Fibroblast of the aortic adventitia (primary cell): ENCODE measurements around the gene STARD3. TPM values are rescaled to one million over a fixed set of nuclear protein-coding genes. Genes with fewer than 3 reads are reported as not detected.

Experiments used
- DNase-seq: peaks from one replicate; pipeline ENCODE4 v3.0.0-alpha.2; 2010; ENCODE audit warnings: low read depth
- H3K4me3 ChIP-seq: 2 replicates; pipeline ENCODE4 v1.5.1; 2011; ENCODE audit warnings: low read depth, mild to moderate bottlenecking, control low read depth, low read length, moderate library complexity
- total RNA-seq: library from RNA; depleted of rRNA; stranded (reverse); fragments of >200 nt; gene quantifications from 2 replicates; pipeline ENCODE4 v1.2.3, GENCODE V29; 2012; ENCODE audit warnings: low replicate concordance
- TF ChIP-seq, protein P1 (sequence below): IDR thresholded peaks from 2 replicates; pipeline ENCODE4 v1.5.1; 2011; ENCODE audit warnings: mild to moderate bottlenecking, low read length, control low read depth, inconsistent platforms; ENCODE audit not compliant: insufficient read depth

STARD3 gene
- total RNA-seq, 1 donor, result 20.8 TPM

- TF ChIP-seq, protein P1, sequence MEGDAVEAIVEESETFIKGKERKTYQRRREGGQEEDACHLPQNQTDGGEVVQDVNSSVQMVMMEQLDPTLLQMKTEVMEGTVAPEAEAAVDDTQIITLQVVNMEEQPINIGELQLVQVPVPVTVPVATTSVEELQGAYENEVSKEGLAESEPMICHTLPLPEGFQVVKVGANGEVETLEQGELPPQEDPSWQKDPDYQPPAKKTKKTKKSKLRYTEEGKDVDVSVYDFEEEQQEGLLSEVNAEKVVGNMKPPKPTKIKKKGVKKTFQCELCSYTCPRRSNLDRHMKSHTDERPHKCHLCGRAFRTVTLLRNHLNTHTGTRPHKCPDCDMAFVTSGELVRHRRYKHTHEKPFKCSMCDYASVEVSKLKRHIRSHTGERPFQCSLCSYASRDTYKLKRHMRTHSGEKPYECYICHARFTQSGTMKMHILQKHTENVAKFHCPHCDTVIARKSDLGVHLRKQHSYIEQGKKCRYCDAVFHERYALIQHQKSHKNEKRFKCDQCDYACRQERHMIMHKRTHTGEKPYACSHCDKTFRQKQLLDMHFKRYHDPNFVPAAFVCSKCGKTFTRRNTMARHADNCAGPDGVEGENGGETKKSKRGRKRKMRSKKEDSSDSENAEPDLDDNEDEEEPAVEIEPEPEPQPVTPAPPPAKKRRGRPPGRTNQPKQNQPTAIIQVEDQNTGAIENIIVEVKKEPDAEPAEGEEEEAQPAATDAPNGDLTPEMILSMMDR, result no peak
- DNase-seq, result no peak
- H3K4me3 ChIP-seq, result no peak overlapping the region
Observed at GRCh38 chr17:39639566-39640458, 2.9 kb downstream of the STARD3 start.

- TF ChIP-seq, protein P1, result no peak
- H3K4me3 ChIP-seq, result no peak overlapping the region
- no peak for DNase-seq
Observed at GRCh38 chr17:39640591-39641031, 3.7 kb downstream of the STARD3 start.

DNA sequence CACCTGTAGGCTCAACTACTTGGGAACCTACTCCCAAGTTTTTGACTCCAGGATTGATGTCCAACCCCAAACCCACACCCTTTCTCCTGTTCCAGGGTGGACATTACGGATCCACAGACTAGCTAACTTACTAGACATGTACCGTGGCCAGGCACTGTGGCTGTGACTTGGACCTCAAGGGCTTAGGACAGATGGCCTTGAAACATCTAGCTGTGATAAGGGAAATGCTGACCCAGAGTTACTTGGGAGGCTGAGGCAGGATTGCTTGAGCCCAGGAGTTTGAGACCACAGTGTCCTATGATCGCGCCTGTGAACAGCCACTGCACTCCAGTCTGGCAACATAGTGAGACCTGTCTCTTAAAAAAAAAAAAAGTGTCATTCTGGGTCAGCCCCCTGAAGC, 4.2 kb downstream of the STARD3 start:
- no peak overlapping the region for H3K4me3 ChIP-seq
- DNase-seq, result no peak
- TF ChIP-seq, protein P1, result no peak

DNA sequence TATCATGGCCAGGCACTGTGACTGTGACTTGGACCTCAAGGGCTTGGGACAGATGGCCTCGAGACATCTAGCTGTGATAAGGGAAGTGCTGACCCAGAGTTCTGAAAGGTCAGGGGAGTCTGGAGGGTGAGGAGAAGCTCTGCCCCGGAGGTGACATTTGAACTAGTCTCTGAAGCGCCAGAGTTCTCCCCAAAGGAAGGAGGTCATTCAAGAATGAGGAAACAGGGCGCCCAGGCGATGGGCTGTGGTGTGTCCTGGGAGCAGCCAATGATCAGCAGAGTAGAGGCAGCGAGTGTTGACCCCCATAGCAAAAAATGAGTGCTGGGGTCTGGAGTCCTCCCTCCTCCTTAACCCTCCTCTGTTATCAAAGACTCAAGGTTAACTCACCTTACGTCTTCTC, 4.9 kb downstream of the STARD3 start:
- TF ChIP-seq, protein P1, result no peak
- DNase-seq, result no peak
- H3K4me3 ChIP-seq, result no peak overlapping the region

DNA sequence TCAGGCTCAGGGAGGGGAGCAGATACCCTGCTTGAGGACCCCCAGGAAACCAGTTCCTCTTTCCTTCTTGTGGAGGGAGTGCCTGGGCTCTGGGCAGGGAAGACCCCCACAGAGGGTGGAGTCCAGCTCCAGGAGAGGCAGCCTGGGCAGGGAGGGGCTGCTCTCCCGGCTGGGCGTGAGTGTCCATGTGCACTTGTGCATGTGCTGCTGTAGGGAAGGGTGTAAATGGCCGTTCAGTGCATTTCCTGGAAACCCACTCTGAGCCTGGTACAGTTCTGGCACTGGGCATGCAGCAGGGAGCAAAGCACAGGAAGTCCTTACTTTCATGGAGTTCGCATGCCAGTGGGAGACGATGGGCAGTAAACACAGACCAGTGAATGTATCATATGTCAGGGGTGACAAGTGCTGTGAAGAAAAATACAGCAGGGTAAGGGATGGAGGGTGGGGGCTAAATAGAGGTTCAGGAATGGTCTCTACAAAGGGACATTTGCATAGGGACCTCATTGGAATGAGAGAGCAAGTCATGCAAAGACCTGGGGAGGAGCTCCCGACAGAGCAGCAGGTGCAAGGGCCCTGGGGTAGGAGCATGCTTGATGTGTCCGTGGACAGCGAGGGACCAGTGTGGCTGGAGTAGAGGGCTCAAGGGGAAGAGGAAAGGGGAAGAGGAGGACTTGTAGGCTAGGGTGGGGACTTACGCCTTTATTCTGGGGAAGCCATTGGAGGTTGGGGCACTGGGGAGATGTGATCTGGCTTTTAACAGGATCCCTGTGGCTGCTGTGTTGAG, 5.5 kb downstream of the STARD3 start:
- TF ChIP-seq, protein P1, result no peak
- DNase-seq, result no peak
- H3K4me3 ChIP-seq, result no peak overlapping the region

DNA sequence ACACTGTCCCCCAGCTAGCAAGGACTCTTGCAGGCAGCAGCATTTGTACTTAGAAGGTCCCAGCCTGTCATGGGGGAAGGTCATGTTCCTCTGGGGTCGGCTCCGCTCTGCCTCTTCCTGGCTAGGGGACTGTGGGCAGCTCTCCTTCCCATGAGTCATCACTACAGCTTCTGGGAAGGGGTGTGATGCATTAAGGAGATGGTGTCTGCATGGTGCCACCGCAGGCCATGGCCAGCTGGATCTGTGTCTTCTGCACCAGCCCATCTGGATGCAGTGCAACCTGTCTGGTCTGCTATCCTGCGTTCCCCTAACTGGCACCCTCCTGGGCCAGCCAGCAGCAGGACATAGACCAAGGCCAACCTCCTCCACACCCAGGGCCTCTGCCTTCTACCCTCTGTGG, 6.3 kb downstream of the STARD3 start:
- no peak overlapping the region for H3K4me3 ChIP-seq
- TF ChIP-seq, protein P1, result no peak
- no peak for DNase-seq
